Osteoblast (primary cell): ENCODE results near the gene MUC3A. TPM values are rescaled to one million over a fixed set of nuclear protein-coding genes. Genes with fewer than 3 reads are reported as not detected.
A peak's percentile ranks its signal among the peaks of the same experiment; 100 is the strongest.

Experiments
- DNase-seq: peaks from one replicate; pipeline ENCODE4 v3.0.0; 2011; ENCODE audit warnings: low spot score, mixed read lengths; ENCODE audit not compliant: insufficient read length; ENCODE audit errors: missing footprints
- H2AFZ ChIP-seq: 2 replicates; pipeline ENCODE4 v1.6.0; 2011; ENCODE audit warnings: mild to moderate bottlenecking, low read length
- H3K27ac ChIP-seq: 2 replicates; pipeline ENCODE4 v1.5.1; 2011; ENCODE audit warnings: mild to moderate bottlenecking, low read depth, low read length, moderate library complexity
- H3K27me3 ChIP-seq: 2 replicates; pipeline ENCODE4 v1.6.0; 2012; ENCODE audit warnings: mild to moderate bottlenecking, control low read depth, inconsistent platforms, low read length, moderate library complexity; ENCODE audit not compliant: insufficient read depth
- H3K36me3 ChIP-seq: 2 replicates; pipeline ENCODE4 v1.5.1; 2011; ENCODE audit warnings: mild to moderate bottlenecking, low read length, control low read depth, moderate library complexity; ENCODE audit not compliant: insufficient read depth
- H3K4me1 ChIP-seq: 2 replicates; pipeline ENCODE4 v1.5.1; 2011; ENCODE audit warnings: mild to moderate bottlenecking, low read length, control low read depth, moderate library complexity; ENCODE audit not compliant: insufficient read depth
- H3K4me2 ChIP-seq: 2 replicates; pipeline ENCODE4 v1.6.0; 2011; ENCODE audit warnings: mild to moderate bottlenecking, low read length; ENCODE audit not compliant: insufficient read depth
- H3K4me3 ChIP-seq: fragments of 200-600 bp; sonication (generic); 3 replicates; pipeline ENCODE4 v1.5.1; 2012; ENCODE audit warnings: mild to moderate bottlenecking, low read length, inconsistent platforms; ENCODE audit not compliant: insufficient read depth
- H3K79me2 ChIP-seq: 2 replicates; pipeline ENCODE4 v1.6.0; 2012; ENCODE audit warnings: mild to moderate bottlenecking, low read length, control low read depth, inconsistent platforms; ENCODE audit not compliant: insufficient read depth
- H3K9me3 ChIP-seq: 2 replicates; pipeline ENCODE4 v1.5.1; 2011; ENCODE audit warnings: low read depth, low read length, control low read depth
- H4K20me1 ChIP-seq: 2 replicates; pipeline ENCODE4 v1.6.0; 2012; ENCODE audit warnings: mild to moderate bottlenecking, low read length, control low read depth; ENCODE audit not compliant: insufficient read depth
- CTCF ChIP-seq: IDR thresholded peaks from 2 replicates; pipeline ENCODE4 v1.5.1; 2011; ENCODE audit warnings: mild to moderate bottlenecking, low read depth, low read length, moderate library complexity; ENCODE audit errors: extremely low read depth
- total RNA-seq: library from RNA; depleted of rRNA; stranded (reverse); fragments of >200 nt; gene quantifications from 2 replicates; pipeline ENCODE4 v1.2.3, GENCODE V29; 2012

Gene MUC3A
- total RNA-seq, 1 donor, result not detected

DNA sequence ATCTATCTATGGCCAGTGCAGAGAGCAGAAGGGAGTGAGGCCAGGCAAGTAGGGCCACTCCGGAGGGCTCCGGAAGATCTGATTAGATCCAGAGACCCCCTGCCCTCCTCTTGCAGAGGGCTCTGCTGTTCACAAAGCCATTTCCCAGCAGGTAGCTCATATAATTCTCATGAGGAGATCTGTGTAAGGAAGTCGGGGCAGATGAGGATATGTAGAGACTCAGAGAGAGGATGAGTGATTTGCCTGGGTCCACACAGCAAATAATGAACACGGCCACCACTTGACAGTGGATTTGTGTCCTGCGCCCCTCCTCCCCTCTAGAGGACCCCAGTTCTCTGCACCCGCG is 22.6 kb downstream of the MUC3A start:
- H3K4me3 ChIP-seq, result no peak overlapping the region
- no peak overlapping the region for H2AFZ ChIP-seq
- no peaks in the 10 kb centered on the region for H3K36me3 ChIP-seq
- no peaks in the 10 kb centered on the region for H3K79me2 ChIP-seq
- no peak for TF ChIP-seq CTCF
- H3K27ac ChIP-seq, result no peak overlapping the region
- DNase-seq, result peak; percentile 61
- H3K9me3 ChIP-seq, result peaks cover 8% of the 10 kb centered on the region
- peaks cover 36% of the 10 kb centered on the region for H3K27me3 ChIP-seq
- H4K20me1 ChIP-seq, result peaks cover 6% of the 10 kb centered on the region
- H3K4me2 ChIP-seq, result no peak overlapping the region
- no peaks in the 10 kb centered on the region for H3K4me1 ChIP-seq

DNA sequence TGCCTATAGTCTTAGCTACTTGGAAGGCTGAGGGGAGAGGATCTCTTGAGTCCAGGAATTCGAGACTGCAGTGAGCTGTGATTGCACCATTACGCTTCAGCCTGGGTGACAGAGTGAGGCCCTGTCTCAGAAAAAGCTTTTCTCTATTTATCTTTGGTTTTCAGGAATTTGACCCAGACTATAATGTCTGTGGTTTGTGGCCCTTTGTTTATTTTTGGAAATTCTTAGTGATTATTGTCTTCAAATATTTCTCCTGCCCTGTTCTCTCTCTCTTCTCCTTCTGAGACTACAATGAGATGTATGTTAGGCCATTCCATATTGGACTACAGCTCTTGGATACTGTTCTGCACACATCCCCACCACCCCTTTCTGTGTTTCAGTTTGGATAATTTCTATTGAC is 24.7 kb downstream of the MUC3A start:
- Histone ChIP-seq H3K27ac (no peak overlapping the region), H3K9me3 (peaks cover 8% of the 10 kb centered on the region), H3K4me1 (no peaks in the 10 kb centered on the region), H3K36me3 (no peaks in the 10 kb centered on the region), H3K4me3 (no peak overlapping the region), H3K4me2 (no peak overlapping the region), H2AFZ (no peak overlapping the region), H3K79me2 (no peaks in the 10 kb centered on the region), H4K20me1 (no peaks in the 10 kb centered on the region), H3K27me3 (peaks cover 16% of the 10 kb centered on the region)
- DNase-seq, result peak; percentile 30
- TF ChIP-seq CTCF, result no peak

GRCh38 chr7:100975371-100975821 is 26.1 kb downstream of the MUC3A start:
- no peaks in the 10 kb centered on the region for H3K79me2 ChIP-seq
- TF ChIP-seq CTCF, result no peak
- no peaks in the 10 kb centered on the region for H4K20me1 ChIP-seq
- H2AFZ ChIP-seq, result no peak overlapping the region
- DNase-seq, result peak; percentile 78
- no peaks in the 10 kb centered on the region for H3K36me3 ChIP-seq
- no peak overlapping the region for H3K4me3 ChIP-seq
- peaks cover 8% of the 10 kb centered on the region for H3K27me3 ChIP-seq
- peaks cover 8% of the 10 kb centered on the region for H3K9me3 ChIP-seq
- H3K4me1 ChIP-seq, result no peaks in the 10 kb centered on the region
- H3K27ac ChIP-seq, result no peak overlapping the region
- no peak overlapping the region for H3K4me2 ChIP-seq

GRCh38 chr7:100978300-100978699 is 29.0 kb downstream of the MUC3A start:
- TF ChIP-seq CTCF, result no peak
- H4K20me1 ChIP-seq, result no peaks in the 10 kb centered on the region
- H3K79me2 ChIP-seq, result no peaks in the 10 kb centered on the region
- no peaks in the 10 kb centered on the region for H3K27me3 ChIP-seq
- peaks cover 8% of the 10 kb centered on the region for H3K9me3 ChIP-seq
- H3K27ac ChIP-seq, result no peak overlapping the region
- peak; percentile 32 for DNase-seq
- no peak overlapping the region for H3K4me3 ChIP-seq
- no peak overlapping the region for H3K4me2 ChIP-seq
- no peaks in the 10 kb centered on the region for H3K36me3 ChIP-seq
- H2AFZ ChIP-seq, result no peak overlapping the region
- H3K4me1 ChIP-seq, result no peaks in the 10 kb centered on the region
